K562 (cell line): ENCODE data around the gene NFIB. TPM values are rescaled to one million over a fixed set of nuclear protein-coding genes. Genes with fewer than 3 reads are reported as not detected.

Experiments
- BRCA1 ChIP-seq, 2 experiments: fragments of 450-650 bp in 1 of 2; sonication (generic) in 1 of 2; formaldehyde crosslinking in 1 of 2; IDR thresholded peaks; 2 replicates each; pipeline versions ENCODE4 v1.5.0 to v1.6.1; 2017 to 2020; ENCODE audit warnings: mild to moderate bottlenecking in 1 of 2, missing genetic modification reagents in 1 of 2
- CAMTA2 ChIP-seq: fragments of 250-450 bp; sonication (Bioruptor Pico); conservative IDR thresholded peaks from 2 replicates; pipeline ENCODE4 v1.5.1; 2022
- HSF4 ChIP-seq: fragments of 250-450 bp; sonication (Bioruptor Pico); IDR thresholded peaks from 2 replicates; pipeline ENCODE4 v2.1.2; 2022; ENCODE audit warnings: mild to moderate bottlenecking, moderate library complexity, borderline replicate concordance
- NELFE ChIP-seq: IDR thresholded peaks from 2 replicates; pipeline ENCODE4 v1.6.1; 2011; ENCODE audit warnings: mild to moderate bottlenecking; ENCODE audit not compliant: insufficient read depth, insufficient read length
- NFIC ChIP-seq: fragments of 450-650 bp; IDR thresholded peaks from 2 replicates; pipeline ENCODE4 v1.6.1; 2017; ENCODE audit warnings: mild to moderate bottlenecking, inconsistent platforms
- NONO ChIP-seq, 2 experiments: fragments of 200-400 bp in 1 of 2; fragments of 450-650 bp in 1 of 2; formaldehyde crosslinking in 1 of 2; IDR thresholded peaks; 2 replicates each; pipeline ENCODE4 v1.6.1; 2017; ENCODE audit warnings: low read depth in 2 of 2, mild to moderate bottlenecking in 2 of 2, moderate library complexity in 2 of 2, low read length in 1 of 2
- PHF8 ChIP-seq: fragments of 200-600 bp; sonication (generic); IDR thresholded peaks from 2 replicates; pipeline ENCODE4 v1.6.1; 2012; ENCODE audit warnings: mixed run types, mild to moderate bottlenecking, inconsistent platforms, low read length, moderate library complexity, borderline replicate concordance
- POLR2A ChIP-seq: fragments of 450-650 bp; conservative IDR thresholded peaks from 2 replicates; pipeline ENCODE4 v1.6.1; 2016
- RBM22 ChIP-seq: fragments of 200-400 bp; formaldehyde crosslinking; IDR thresholded peaks from 2 replicates; pipeline ENCODE4 v1.6.1; 2018; ENCODE audit warnings: low read length, low read depth; ENCODE audit not compliant: poor library complexity, severe bottlenecking
- U2AF1 ChIP-seq: fragments of 200-400 bp; formaldehyde crosslinking; optimal IDR thresholded peaks from 2 replicates; pipeline ENCODE3; 2017; ENCODE audit warnings: mild to moderate bottlenecking, low read depth, low read length, moderate library complexity
- ZBED1 ChIP-seq: IDR thresholded peaks from 2 replicates; pipeline ENCODE4 v1.6.1; 2014
- ZNF76 ChIP-seq: fragments of 250-450 bp; sonication (Bioruptor Pico); IDR thresholded peaks from 2 replicates; pipeline ENCODE4 v1.4.0; 2020; ENCODE audit warnings: mild to moderate bottlenecking, moderate library complexity, borderline replicate concordance
- polyA plus RNA-seq, 8 experiments: library from polyadenylated mRNA; depleted of rRNA in 4 of 8; stranded (reverse) in 5 of 8; unstranded in 3 of 8; fragments of >200 nt; fragmentation: Nextera tagmentation in 2 of 8; fragmentation: Illumina TruSeq in 1 of 8; extraction: Ambion mirVana in 2 of 8; extraction: Trizol in 1 of 8; gene quantifications; 2 replicates each; pipeline versions ENCODE4 v1.2.1 to v1.2.3, GENCODE V29; 2011 to 2014; ENCODE audit warnings: inconsistent platforms in 1 of 8, missing spikeins in 1 of 8
- total RNA-seq, 7 experiments: library from RNA; depleted of rRNA in 6 of 7; stranded (reverse); fragments of >200 nt in 6 of 7; fragmentation: Illumina TruSeq in 2 of 7; extraction: Trizol in 2 of 7; gene quantifications; 2 replicates each; pipeline versions ENCODE4 v1.2.1 to v1.2.3, GENCODE V29; 2011 to 2021; ENCODE audit warnings: low replicate concordance in 1 of 7
- TF ChIP-seq, protein P1 (sequence below): fragments of 450-650 bp; IDR thresholded peaks from 2 replicates; pipeline ENCODE4 v1.6.1; 2017; ENCODE audit warnings: antibody characterized with exemption
- TF ChIP-seq, protein P2 (sequence below): fragments of 450-650 bp; IDR thresholded peaks from 2 replicates; pipeline ENCODE4 v1.6.1; 2016; ENCODE audit warnings: mild to moderate bottlenecking
- TF ChIP-seq, protein P3 (sequence below): fragments of 200-400 bp; formaldehyde crosslinking; IDR thresholded peaks from 2 replicates; pipeline ENCODE4 v1.6.1; 2017; ENCODE audit warnings: mild to moderate bottlenecking, low read depth, low read length, moderate library complexity
- TF ChIP-seq, protein P4 (sequence below): fragments of 250-450 bp; sonication (Bioruptor Pico); IDR thresholded peaks from 2 replicates; pipeline ENCODE4 v1.5.1; 2021; ENCODE audit warnings: mild to moderate bottlenecking
- TF ChIP-seq, protein P5 (sequence below), 2 experiments: fragments of 450-650 bp in 1 of 2; sonication (generic) in 1 of 2; formaldehyde crosslinking in 1 of 2; IDR thresholded peaks in 1 of 2; conservative IDR thresholded peaks in 1 of 2; 2 replicates each; pipeline versions ENCODE4 v1.6.1 to v1.8.1; 2016 to 2023; ENCODE audit warnings: mild to moderate bottlenecking in 2 of 2, moderate library complexity in 2 of 2, inconsistent platforms in 1 of 2, missing genetic modification reagents in 1 of 2

Gene NFIB
- total and polyA plus RNA-seq, 9 of the 15 experiments (the other 6 are each of a cell fraction or from before 2014, with no cell fraction given), result 1.2 to 3.3 (median 1.9) TPM

DNA sequence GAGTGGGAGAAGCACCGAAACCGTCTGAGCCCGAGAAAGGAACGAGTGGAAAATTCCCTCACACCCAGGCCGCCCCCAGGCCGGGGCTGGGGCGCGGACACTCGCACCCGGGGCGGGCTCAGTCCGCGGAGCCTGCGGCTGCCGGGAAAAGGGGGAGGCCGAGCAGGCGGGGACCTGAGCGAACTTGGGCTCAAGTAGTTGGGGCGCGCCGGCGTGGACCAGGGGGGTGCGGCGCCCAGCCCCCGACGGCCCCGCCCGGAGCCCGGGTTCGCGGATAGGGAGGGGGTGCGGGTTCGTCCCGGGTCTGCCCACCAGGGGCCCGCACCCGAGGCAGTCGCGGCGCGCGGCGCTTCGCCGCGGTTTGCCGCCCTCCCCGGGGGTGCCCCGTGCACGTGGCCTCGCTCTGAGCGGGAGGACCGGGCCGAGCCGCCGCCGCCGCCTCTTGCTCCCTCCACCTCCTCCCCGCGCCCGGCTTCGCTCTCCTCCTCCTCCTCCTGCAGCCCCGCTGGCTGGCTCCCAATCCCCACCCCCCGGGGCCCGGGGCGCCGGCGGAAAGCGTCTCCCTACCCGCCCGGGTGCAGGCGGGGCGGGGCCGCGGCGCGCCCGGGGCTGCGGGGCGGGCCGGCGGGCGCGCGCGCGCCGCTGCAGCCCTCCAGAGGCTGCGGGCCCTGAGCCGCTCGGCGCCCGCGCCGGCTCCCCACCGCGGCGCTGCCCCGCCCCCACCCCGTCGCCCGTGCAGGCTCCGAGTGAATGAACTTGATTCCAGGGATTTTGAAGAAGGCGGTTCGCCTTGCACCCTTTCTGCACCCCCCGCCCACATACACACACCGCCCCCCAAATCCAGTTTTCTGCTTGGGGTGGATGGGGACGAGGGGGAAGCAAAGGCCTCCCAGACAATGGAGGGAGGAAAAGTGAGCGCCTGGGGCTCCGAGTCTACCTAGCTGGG, 1.3 kb upstream of the NFIB start (continued):
- TF ChIP-seq, protein P1, sequence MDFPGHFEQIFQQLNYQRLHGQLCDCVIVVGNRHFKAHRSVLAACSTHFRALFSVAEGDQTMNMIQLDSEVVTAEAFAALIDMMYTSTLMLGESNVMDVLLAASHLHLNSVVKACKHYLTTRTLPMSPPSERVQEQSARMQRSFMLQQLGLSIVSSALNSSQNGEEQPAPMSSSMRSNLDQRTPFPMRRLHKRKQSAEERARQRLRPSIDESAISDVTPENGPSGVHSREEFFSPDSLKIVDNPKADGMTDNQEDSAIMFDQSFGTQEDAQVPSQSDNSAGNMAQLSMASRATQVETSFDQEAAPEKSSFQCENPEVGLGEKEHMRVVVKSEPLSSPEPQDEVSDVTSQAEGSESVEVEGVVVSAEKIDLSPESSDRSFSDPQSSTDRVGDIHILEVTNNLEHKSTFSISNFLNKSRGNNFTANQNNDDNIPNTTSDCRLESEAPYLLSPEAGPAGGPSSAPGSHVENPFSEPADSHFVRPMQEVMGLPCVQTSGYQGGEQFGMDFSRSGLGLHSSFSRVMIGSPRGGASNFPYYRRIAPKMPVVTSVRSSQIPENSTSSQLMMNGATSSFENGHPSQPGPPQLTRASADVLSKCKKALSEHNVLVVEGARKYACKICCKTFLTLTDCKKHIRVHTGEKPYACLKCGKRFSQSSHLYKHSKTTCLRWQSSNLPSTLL, result no peak
- TF ChIP-seq, protein P2, sequence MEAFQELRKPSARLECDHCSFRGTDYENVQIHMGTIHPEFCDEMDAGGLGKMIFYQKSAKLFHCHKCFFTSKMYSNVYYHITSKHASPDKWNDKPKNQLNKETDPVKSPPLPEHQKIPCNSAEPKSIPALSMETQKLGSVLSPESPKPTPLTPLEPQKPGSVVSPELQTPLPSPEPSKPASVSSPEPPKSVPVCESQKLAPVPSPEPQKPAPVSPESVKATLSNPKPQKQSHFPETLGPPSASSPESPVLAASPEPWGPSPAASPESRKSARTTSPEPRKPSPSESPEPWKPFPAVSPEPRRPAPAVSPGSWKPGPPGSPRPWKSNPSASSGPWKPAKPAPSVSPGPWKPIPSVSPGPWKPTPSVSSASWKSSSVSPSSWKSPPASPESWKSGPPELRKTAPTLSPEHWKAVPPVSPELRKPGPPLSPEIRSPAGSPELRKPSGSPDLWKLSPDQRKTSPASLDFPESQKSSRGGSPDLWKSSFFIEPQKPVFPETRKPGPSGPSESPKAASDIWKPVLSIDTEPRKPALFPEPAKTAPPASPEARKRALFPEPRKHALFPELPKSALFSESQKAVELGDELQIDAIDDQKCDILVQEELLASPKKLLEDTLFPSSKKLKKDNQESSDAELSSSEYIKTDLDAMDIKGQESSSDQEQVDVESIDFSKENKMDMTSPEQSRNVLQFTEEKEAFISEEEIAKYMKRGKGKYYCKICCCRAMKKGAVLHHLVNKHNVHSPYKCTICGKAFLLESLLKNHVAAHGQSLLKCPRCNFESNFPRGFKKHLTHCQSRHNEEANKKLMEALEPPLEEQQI, result no peak
- 0 out of 2 replicates have a peak, but pooled peaks have one; percentile 32 for TF ChIP-seq POLR2A
- TF ChIP-seq ZNF76 (CRISPR knock-in tag), result no peak
- TF ChIP-seq NELFE, result no peak
- TF ChIP-seq U2AF1, result no peak
- no peak for TF ChIP-seq HSF4 (CRISPR knock-in tag)
- no peak for TF ChIP-seq CAMTA2 (CRISPR knock-in tag)
- no peak for TF ChIP-seq ZBED1
- TF ChIP-seq BRCA1 (IDR thresholded peaks at IDR 0.05), result no peak
- no peak for TF ChIP-seq BRCA1 (CRISPR knock-in tag; IDR thresholded peaks at IDR 0.05)
- TF ChIP-seq, protein P3, sequence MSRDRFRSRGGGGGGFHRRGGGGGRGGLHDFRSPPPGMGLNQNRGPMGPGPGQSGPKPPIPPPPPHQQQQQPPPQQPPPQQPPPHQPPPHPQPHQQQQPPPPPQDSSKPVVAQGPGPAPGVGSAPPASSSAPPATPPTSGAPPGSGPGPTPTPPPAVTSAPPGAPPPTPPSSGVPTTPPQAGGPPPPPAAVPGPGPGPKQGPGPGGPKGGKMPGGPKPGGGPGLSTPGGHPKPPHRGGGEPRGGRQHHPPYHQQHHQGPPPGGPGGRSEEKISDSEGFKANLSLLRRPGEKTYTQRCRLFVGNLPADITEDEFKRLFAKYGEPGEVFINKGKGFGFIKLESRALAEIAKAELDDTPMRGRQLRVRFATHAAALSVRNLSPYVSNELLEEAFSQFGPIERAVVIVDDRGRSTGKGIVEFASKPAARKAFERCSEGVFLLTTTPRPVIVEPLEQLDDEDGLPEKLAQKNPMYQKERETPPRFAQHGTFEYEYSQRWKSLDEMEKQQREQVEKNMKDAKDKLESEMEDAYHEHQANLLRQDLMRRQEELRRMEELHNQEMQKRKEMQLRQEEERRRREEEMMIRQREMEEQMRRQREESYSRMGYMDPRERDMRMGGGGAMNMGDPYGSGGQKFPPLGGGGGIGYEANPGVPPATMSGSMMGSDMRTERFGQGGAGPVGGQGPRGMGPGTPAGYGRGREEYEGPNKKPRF, result no peak
- 0 out of 4 replicates have a peak, but pooled peaks of 1 of the 2 experiments have one; percentile 29 for TF ChIP-seq NONO (IDR thresholded peaks at IDR 0.05; ENCODE audit: low read depth in 2 of 2, low read length in 1 of 2)
- TF ChIP-seq, protein P4, sequence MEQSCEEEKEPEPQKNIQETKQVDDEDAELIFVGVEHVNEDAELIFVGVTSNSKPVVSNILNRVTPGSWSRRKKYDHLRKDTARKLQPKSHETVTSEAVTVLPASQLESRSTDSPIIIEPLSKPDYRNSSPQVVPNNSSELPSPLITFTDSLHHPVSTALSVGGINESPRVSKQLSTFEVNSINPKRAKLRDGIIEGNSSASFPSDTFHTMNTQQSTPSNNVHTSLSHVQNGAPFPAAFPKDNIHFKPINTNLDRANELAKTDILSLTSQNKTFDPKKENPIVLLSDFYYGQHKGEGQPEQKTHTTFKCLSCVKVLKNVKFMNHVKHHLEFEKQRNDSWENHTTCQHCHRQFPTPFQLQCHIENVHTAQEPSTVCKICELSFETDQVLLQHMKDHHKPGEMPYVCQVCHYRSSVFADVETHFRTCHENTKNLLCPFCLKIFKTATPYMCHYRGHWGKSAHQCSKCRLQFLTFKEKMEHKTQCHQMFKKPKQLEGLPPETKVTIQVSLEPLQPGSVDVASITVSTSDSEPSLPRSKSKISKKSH, result no peak
- TF ChIP-seq, protein P5, sequence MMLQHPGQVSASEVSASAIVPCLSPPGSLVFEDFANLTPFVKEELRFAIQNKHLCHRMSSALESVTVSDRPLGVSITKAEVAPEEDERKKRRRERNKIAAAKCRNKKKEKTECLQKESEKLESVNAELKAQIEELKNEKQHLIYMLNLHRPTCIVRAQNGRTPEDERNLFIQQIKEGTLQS (IDR thresholded peaks at IDR 0.05), result no peak
- TF ChIP-seq, protein P5 (CRISPR knock-in tag; conservative IDR thresholded peaks at IDR 0.05), result no peak
- TF ChIP-seq NFIC, result peak; percentile 37; the same call in 1 of the 2 replicates
- no peak for TF ChIP-seq RBM22
- TF ChIP-seq PHF8, result peak; percentile 42; the same call in 1 of the 2 replicates
